Left hindlimb (tissue), 1 donor: ENCODE results near the gene GALNT17.
A peak's percentile ranks its signal among the peaks of the same experiment; 100 is the strongest.

Source experiments
- DNase-seq: peaks from one replicate; pipeline ENCODE4 v3.0.0-alpha.2; 2018

The GALNT17 gene

GRCh38 chr7:71286924-71287323 lies 155.0 kb downstream of the GALNT17 start:
- no peak for DNase-seq

- no peak for DNase-seq
Observed at GRCh38 chr7:71290452-71290851, 158.5 kb downstream of the GALNT17 start.

DNA sequence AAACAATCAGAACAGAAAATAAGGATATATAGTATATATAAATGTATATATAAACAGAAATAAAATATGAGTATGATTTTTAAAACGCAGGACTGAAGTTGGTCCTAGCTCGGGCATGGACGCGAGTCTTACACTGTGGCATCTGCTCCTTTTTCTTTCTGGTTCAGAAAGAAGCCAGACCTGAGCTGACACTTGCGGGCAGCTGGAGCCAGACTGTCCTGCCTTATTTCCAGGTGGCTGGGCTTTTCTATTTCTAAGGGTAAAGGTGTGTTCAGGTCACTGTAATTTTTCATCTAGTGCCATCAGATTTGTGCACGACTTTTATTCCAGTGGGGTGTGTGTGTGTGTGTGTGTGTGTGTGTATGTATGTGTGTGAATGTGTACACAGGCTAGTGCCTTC lies 166.4 kb downstream of the GALNT17 start:
- no peak for DNase-seq

DNA sequence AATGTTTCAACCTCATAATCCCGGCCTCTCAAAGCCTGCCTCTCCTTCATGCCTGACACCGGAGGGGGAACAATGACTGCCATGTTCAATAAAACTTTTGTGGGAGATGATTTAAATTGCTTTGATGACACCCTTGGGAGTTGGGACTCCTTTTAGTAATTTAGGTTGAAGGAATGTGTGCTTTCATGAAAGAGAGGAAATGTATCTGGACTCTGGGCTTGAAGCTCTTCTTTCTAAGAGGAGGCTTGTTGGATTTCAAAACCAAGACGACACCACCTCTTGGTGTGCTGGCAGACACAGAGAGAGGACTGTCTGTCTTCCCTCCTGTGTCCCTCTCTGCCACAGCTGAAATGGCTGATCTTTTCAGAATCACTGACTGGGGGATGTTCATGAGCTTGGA lies 168.1 kb downstream of the GALNT17 start:
- DNase-seq = no peak

DNA sequence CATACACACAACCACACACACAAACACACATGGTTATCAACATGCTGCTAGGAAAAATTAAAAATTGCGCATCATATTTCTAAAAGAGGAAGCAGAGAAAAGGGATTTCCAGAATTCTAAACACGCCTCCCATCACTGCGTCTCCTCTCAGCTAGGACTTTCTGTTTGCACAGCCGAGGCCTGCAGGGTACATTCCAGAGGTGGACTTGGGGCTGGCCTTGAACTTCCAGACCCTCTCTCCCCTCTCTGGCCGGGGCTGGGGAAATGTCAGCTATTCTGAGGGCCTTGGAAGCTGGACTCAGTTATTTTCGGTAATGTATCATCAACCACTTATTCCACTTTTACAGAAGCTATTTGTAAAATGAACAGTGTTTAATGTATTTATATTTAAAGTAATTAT lies 168.7 kb downstream of the GALNT17 start:
- no peak for DNase-seq

DNA sequence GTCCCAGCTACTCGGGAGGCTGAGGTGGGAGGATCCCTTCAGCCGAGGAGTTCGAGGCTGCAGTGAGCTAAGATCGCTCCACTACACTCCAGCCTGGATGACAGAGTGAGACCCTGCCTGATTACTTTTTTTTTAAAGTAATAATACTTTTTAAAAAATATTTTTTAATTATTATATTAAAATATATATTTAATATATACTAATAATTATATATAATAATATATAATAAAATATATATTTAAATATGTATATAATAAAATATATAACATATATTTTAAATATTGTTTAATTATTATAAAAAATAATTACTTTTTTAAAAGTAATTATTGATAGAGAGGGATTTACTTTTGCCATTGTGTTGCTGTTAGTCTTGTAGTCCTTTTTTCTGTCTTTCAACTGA lies 169.2 kb downstream of the GALNT17 start:
- DNase-seq = no peak

DNA sequence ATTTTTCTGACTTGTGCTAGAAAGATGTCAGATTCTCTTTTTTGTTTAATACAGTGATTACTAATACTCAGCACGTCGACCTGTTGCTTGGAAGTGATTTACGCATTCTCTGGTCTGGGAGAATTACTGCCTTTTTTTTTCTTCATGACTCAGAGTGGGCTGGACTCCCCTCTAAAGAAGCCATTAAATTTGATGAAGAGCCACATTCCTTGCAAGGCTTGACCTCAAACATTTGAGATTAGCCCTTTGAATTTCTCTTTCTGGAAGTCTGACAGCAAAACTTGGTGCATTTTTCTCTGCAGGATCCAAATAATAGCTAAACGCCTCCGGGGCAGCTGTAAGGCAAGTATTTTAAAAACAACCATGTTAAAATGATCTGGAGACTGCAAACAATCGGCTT lies 171.6 kb downstream of the GALNT17 start:
- DNase-seq = no peak

DNA sequence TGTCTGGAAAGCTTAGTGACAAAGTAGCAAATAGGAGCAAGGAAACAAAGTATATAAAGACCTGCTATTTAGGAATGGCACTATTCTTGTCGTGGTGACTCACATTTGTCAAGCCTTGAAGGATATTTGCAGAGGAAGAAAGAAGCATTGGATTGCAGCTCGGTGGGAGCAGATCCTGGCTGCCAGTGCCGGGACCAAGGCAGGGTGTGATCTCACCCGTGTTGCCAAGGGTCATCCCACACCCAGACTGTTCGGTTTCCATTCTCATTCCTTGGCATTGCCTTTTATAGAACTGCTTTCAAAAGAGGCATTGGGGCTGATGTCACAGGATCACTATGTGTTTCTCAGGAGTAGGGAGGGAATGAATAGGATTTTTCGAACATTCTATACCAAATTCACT lies 176.2 kb downstream of the GALNT17 start:
- peak; percentile 64 for DNase-seq

DNA sequence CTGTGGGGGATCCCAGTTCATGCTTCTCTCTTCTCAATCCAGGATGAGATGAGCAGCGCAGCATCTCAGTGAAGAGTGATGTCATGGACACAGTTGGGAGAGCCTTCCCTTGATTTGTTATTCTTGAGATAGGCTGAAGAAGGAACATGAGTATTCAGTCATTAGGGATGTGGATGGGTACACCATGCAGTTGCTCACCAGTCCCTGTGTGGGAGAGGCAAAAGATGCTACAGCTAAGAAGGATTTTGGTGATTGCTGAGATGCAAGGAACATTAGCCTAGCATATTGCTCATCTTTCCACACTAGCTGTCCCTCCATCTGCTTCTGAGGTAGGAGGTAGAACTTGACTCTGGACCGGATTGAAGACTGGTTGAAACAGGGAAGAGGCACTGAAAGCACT lies 179.6 kb downstream of the GALNT17 start:
- DNase-seq = no peak

- DNase-seq = no peak
Observed at GRCh38 chr7:71312755-71313490, 181.0 kb downstream of the GALNT17 start.

DNA sequence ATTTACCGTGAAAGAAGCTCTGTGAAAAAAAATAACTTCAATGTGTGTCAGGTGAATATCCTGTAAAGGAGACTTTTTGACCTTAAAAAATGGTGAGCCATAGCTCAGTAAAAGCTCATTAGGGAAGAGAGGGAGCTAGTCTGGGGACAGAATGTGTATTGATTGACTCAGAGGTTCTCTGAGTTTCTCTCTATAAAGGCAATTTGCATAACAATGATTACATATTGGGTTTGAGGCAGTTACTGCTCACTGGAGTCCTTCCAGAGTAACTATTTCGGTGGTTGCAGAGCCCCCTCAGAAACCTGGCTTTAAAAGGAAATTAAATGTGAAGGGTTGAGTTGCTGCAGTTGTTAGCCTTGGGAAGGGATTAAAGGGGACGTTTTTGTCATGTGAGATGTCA lies 181.6 kb downstream of the GALNT17 start:
- DNase-seq = no peak

- no peak for DNase-seq
Observed at GRCh38 chr7:71320916-71321315, 189.0 kb downstream of the GALNT17 start.

DNA sequence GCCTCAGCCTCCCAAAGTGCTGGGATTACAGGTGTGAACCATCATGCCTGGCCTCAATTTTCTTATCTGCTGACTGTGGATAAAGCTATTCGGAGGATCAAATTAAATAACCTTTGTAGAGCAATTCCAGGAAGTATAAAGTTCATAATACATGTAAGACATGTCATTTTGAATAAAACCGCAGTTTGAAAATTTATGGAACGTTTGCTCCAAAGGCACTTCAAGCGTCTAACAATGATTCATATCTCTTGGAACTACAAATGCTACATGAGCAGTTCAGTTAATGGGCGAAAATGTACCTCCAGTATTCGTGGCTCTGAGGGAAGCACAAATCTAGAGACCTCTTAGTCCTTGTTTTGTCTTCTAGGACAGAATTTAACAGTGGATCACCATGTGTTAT lies 190.3 kb downstream of the GALNT17 start:
- DNase-seq = no peak

DNA sequence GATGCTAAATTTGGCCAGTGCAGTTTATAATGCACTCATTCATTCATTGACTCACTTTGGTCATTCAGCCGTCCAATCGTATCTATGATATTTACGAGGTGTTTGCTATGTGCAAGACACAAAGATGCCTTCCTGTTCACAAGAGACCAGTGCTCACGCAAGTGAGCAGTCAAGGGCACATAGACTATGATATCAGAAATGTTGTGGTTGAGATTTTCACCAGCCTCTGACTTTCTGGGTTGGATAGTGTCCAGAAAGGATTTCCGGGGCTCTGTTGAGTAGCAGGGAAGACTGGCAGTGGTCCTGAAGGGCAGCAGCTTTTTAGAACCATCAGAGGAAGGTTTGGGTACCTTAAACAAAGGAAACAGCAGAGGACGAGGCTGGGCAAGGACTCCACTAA lies 191.8 kb downstream of the GALNT17 start:
- DNase-seq = no peak

GRCh38 chr7:71325151-71325550 lies 193.2 kb downstream of the GALNT17 start:
- DNase-seq = no peak

DNA sequence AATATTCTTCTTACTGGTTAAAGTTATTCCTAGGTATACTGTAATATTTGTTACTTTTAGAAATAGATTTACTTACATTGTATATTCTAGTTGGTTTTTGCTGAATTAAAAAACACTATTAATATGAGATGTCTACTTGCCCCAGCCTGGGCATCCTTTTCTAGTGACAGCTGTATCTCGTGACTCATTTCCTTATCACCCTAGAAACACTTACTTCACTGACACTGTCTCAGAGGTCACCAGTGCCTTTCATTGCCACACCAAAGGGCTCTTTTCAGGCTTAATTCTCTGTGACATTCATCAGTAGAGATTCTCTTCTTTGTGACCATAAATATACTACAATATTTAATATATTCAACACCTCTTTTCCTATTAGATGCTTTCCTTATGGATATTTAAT lies 194.7 kb downstream of the GALNT17 start:
- DNase-seq = no peak

- DNase-seq = no peak
Observed at GRCh38 chr7:71327946-71328345, 196.0 kb downstream of the GALNT17 start.

DNA sequence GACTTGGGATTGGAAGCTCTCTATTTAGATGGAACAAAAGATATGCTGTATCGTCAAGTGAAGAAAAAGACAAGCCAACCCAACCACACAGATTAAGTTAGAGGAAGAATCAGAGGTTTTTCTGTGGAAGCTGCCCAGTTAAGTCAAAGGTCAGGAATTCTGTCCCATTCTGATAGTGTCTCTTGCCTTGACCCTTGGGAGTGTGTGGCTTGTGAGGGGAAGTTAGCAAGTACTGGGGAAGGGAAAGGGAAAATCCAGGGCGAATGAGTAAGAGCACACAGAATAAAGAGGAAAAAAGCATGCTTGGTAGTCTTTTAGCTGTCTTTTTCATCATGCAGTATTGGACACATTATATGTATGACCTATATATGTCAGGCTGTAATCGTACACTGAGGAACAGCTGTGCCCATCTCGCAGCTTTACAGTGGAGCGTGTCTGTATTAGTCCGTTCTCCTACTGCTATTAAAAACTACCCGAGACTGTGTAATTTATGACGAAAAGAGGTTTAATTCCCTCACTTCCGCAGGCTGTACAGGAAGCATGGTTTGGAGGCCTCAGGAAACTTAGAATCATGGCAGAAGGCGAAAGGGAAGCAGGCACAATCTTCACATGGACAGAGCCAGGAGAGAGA lies 197.2 kb downstream of the GALNT17 start:
- peak; percentile 36 for DNase-seq

- DNase-seq = no peak
Observed at GRCh38 chr7:71332207-71332606, 200.3 kb downstream of the GALNT17 start.

GRCh38 chr7:71334541-71334940 lies 202.6 kb downstream of the GALNT17 start:
- DNase-seq = no peak

DNA sequence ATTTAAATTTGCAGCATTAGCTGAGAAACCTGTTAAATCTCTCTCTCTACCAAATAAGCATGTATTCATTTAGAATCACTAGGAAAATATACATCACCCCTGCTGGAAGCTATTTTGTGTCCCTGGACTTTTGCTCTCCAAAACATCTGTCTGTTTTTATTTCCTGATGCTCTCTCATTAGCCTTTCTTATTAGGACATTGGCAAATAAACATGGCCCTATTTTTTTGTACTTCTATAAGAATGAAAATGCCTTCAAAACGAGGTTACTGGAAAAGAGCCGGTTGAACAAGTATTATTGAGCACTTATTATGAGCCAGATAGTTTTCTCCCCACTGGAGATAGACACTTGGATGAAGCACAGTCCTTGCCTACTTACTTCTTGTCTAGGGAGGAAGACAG lies 206.9 kb downstream of the GALNT17 start:
- DNase-seq = no peak

DNA sequence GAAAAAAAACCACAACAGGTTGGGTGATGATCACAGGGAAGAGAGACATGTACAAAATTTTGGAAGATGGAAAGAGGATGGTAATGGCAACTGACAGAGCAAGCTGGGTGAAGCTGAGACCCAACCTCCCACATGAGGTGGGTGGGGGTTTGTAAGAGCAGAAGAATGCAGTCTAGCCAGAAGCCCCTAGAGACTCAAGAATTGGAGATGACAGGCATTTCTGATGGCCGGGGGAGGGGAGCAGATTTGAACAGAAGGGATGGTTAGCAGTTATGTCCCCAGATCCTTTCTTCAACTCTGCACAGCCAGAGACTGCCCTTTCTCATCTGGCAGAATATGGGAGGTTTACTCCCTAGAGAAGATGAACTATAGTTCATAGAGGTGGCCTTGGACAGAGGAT lies 208.0 kb downstream of the GALNT17 start:
- no peak for DNase-seq

- DNase-seq = no peak
Observed at GRCh38 chr7:71342202-71342601, 210.3 kb downstream of the GALNT17 start.

- no peak for DNase-seq
Observed at GRCh38 chr7:71343039-71343438, 211.1 kb downstream of the GALNT17 start.

DNA sequence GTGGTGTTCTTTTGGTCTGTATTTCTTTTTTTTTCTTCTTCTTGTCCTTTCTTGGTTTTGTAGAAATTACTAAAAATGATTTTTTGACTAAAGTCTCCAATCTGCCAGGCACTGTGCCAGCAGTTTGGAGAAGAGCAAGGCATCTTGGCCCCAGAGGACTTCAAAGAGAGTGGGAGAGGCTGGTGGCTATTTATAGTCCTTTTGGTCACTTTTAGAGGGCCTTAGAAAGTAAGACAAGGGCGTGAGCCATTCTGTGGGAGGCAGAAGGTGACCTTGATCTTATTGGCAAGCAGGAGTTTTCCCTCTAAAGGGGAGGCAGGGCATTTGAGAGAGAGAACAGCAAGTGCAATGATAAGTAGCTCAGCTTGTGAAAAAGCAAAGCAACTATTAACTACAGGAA lies 211.9 kb downstream of the GALNT17 start:
- DNase-seq = no peak
